SK-N-MC (cell line): Measurements from ENCODE around the gene PAFAH1B2.

Source experiments
- EZH2 ChIP-seq: fragments of 200-600 bp; sonication (generic); IDR thresholded peaks from one replicate; pipeline ENCODE4 v1.6.1; 2017; ENCODE audit warnings: antibody characterized with exemption
- FOXP2 ChIP-seq: optimal IDR thresholded peaks from 2 replicates; pipeline ENCODE3; 2011; ENCODE audit warnings: mild to moderate bottlenecking, moderate library complexity; ENCODE audit not compliant: insufficient read depth; ENCODE audit errors: extremely low read length, control extremely low read depth

DNA sequence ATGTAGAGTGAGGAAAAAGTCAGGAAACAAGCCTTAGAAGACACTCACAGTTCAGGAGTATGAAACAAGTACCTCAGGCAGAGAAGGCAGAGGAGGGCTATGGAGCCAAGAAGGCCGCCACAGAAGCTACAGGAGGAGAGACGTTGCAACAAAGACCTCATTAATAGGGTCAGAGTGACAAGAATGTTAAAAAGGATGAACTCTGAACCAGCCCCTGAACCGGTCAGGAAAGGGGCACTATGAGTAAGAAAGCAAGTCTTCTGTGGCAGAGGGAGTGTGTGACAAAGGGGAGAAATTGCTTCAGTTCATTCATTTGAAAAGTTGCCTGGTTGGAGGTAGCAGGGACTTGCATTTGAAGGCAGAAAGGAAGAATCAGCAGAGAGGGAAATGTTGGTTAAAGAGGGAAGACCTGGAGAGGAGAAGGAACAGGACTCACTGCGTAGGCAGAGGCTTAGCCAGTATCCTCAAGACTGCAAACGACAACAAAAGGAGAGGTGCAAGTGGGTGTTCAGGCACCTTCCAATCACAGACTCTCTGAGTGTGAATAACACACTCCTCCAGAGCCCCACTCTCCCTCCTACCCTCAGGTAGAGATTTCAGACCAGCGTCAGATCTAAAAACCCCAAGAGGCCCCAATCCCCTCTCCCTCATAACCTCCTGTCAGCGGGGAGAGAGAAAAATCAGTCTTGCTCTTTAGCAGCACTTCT is 70.5 kb downstream of the PAFAH1B2 start:
- TF ChIP-seq FOXP2 (no peak), EZH2 (no peak)
